HuH-7.5 (cell line): Measurements from ENCODE around the gene ZNF226.
"Not testable (repeated sequence)": the region's sequence is repeated elsewhere in the genome, so short reads cannot be mapped to it uniquely, and the experiment has no call there.

Experiments used
- DNase-seq: peaks from one replicate; pipeline ENCODE4 v3.0.0; 2011; ENCODE audit warnings: low spot score

Gene ZNF226

GRCh38 chr19:44164673-44165512, at the start of gene ZNF226:
TSS of gene ZNF226 (plus strand) at chr19:44165100. CDS start at chr19:44170081, 4,981 bp downstream.
- DNase-seq, result peak; percentile 70

DNA sequence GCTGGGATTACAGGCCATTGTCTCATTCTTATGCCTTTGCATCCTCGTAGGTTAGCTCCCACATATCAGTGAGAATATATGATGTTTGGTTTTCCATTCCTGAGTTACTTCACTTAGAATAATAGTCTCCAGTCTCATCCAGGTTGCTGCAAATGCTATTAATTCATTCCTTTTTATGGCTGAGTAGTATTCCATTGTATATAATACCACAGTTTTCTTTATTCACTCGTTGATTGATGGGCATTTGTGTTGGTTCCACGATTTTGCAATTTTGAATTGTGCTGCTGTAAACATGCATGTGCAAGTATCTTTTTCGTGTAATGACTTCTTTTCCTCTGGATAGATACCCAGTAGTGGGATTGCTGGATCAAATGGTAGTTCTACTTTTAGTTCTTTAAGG, 43.7 kb upstream of the ZNF226 start:
- not testable (repeated sequence) for DNase-seq

DNA sequence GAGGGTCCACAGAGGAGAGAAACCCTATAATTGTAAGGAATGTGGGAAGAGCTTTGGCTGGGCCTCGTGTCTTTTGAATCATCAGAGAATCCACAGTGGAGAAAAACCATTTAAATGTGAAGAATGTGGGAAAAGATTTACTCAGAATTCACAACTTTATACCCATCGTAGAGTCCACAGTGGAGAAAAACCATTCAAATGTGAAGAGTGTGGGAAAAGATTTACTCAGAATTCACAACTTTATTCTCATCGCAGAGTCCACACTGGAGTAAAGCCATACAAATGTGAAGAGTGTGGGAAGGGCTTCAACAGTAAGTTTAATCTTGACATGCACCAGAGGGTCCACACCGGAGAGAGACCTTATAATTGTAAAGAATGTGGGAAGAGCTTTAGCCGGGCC, 32.9 kb upstream of the ZNF226 start:
- no peak for DNase-seq

DNA sequence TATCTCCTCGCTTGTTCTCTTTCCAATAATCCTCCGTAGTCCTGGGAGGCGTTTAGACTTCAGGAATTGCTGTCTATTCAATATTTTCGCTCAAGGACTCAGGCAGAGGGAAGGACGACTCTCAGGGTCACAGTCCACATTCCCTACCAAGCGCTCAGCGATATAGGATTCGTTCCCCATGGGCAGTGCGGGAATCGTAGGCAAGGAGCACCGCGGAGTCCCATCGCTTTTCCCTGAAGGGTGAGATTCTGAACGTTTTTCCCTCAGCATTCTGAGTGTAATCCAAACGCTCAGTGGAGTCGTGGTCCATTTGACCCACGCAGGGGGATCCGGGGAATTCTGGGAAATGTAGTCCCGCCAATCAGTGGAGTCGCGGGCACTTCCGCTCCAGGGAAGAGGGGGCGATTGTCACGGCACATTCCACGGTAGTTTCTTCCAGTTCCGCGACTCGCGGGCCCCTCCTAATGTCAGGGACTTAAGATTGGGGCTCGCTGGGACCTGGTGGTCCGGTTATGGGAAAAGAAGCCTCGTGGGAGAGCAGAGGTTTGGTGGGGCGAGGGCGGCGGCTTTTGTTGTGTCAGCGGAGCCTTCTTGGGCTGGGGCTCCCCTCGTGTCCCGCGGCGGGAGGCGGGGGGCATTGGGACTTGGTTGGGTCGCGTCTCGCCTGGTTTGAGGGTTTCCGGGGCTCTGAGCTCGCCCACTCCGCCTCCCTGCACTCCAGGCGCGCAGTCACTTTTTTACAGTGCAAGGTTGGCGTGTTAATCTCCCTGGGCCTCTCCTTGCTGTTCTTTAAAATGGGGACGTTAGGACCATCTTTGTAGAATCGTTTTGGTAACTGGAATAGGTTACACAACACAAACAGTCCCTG, 23.5 kb upstream of the ZNF226 start, which contains the start of gene ZNF234:
ZNF234 (plus strand) TSS at position 364 of the 868 bp plus-strand sequence. CDS start 3,079 bp downstream, outside the sequence.
- DNase-seq, result peak; percentile 70

DNA sequence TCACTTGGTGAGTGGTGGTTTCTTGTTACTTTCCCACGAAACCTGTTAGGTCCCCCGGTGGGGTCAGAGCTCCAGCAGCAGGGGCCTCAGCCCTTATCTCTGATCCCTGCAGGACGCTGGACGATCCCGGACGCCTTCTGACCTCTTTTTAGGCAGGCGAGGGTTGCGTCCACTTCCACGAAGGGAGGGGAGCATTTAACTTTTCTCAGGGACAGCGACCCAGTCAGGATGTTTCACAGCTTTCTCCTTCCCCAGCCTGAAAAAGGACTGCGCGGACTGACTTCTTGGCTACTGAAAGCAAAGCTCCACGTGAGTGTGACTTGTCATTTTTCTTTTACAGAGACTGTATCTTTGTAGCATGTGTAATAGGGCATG, 22.9 kb upstream of the ZNF226 start:
- DNase-seq, result no peak

DNA sequence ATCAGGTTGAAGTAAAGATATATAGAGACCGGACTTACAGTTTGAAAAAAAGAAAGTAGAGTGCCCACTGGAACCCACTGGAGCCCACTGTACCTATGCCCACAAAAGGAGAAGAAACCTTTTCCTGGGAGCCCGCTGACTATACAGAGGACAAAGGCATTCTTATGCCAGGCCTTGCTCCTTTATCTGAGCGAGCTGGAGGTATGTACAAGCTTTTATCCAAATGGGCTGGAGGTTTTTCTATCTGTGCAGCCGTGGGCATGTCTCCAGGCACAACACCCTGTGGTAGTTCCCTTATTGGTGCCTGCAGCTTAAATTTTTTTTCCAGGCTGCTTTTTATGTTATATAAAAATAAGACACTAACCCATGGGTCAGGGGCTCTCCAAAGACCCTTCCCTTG, 15.1 kb upstream of the ZNF226 start:
- DNase-seq, result no peak

- DNase-seq, result no peak
Observed at GRCh38 chr19:44151491-44151890, 13.4 kb upstream of the ZNF226 start.

DNA sequence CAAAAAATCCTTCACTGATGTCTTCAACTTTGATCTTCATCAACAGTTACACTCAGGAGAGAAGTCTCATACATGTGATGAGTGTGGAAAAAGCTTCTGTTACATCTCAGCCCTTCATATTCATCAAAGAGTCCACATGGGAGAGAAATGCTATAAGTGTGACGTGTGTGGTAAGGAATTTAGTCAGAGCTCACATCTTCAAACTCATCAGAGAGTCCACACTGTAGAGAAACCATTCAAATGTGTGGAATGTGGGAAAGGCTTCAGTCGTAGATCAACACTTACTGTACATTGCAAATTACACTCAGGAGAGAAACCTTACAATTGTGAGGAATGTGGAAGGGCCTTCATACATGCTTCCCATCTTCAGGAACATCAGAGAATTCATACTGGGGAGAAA, 8.4 kb upstream of the ZNF226 start:
- no peak for DNase-seq

- DNase-seq, result no peak
Observed at GRCh38 chr19:44163789-44164188, 1.1 kb upstream of the ZNF226 start.

GRCh38 chr19:44164327-44164672, 600 bp upstream of the ZNF226 start:
- no peak for DNase-seq

GRCh38 chr19:44170660-44171059, 5.8 kb downstream of the ZNF226 start:
- not testable (repeated sequence) for DNase-seq

DNA sequence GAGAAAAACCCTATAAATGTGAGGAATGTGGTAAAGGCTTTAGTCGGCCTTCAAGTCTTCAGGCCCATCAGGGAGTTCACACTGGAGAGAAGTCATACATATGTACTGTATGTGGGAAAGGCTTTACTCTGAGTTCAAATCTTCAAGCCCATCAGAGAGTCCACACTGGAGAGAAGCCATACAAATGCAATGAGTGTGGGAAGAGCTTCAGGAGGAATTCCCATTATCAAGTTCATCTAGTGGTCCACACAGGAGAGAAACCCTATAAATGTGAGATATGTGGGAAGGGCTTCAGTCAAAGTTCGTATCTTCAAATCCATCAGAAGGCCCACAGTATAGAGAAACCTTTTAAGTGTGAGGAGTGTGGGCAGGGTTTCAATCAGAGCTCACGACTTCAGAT, 11.7 kb downstream of the ZNF226 start:
- no peak for DNase-seq

DNA sequence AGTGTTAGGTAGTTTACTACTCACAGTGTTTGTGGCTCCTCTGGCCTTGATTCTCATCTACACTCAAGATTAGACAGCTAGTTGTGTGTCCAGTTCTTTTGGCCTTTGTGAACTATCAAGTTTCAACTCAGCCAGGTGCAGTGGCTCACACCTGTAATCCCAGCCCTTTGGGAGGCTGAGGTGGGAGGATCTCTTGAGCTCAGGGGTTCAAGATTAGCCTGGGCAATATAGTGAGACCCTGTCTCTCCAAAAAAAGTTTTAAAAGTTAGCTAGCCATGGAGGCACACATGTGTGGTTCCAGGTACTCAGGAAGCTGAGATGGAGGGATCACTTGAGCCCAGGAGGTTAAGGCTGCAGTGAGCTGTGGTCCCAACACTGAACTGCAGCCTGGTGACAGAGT, 16.1 kb downstream of the ZNF226 start:
- DNase-seq, result no peak

- DNase-seq, result no peak
Observed at GRCh38 chr19:44182145-44182544, 17.2 kb downstream of the ZNF226 start.

DNA sequence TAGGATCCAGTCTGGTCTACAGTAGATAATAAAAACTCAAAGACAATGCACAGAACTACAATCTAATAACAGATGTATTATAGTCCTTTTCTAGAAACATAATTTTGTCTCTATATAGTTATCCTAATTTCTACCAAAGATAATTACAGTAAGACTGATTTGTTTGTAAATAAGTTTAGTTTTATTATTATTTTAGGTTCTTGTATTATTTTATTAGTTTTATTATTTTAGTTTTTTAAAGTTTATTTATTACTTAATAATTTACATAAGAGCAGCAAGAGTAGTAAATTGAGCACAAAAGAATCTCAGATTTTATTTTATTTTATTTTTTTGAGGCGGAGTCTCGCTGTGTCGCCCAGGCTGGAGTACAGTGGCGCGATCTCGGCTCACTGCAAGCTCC, 25.1 kb downstream of the ZNF226 start:
- no peak for DNase-seq

DNA sequence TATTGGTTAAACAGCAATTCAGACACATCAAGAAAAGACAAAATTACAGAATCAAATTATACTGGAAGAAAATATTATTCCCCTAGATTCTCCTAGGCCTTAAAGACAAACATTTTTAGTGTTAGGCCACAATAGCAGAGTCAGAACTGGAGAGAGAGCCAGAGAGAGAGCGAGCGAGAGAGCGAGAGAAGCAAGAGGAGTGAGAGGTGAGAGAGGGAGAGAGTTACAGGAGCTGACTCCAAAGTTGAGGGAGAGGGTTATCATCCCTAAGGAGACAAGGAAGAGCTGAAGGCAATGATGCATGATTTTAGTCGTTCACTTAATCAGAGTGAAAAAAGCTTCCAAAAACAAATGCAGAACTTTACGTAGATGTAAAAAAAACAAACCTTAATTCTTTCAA, 27.2 kb downstream of the ZNF226 start:
- no peak for DNase-seq

DNA sequence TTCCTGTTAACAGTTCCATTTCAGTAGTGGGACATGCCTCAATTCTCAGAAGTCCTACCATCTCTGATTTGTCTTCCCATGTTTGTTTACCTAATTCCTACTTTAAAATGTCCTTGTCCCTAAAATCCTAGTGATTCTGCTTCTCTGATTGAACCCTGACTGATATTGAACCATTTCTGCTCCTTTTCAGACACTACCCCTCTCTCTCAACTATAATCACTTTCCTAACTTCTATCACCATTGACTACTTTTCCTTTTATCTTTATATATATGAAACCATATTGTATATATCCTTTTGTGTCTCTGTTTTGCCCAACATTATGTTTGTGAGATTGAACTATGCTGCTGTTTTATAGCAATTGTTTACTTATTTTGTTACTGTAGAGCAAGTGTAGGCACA, 31.9 kb downstream of the ZNF226 start:
- no peak for DNase-seq

DNA sequence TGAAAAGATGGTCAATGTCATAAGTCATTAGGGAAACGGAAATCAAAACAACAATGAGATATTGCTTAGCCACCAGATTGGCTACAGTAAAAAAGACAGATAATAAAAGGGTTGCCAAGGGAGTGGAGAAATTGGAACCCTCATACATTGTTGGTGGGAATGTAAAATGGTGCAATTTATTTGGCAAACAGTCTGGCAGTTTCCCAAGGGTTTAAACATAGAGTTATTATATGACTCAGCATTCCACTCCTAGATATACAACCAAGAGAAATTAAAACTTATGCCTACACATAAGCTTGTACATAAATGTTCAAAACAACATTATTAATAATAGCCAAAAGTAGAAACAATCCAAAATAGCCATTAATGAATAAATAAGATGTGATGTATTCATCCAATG, 37.6 kb downstream of the ZNF226 start:
- DNase-seq, result no peak

GRCh38 chr19:44202974-44203373, 38.1 kb downstream of the ZNF226 start:
- DNase-seq, result no peak

GRCh38 chr19:44203877-44204276, 39.0 kb downstream of the ZNF226 start:
- DNase-seq, result not testable (repeated sequence)

DNA sequence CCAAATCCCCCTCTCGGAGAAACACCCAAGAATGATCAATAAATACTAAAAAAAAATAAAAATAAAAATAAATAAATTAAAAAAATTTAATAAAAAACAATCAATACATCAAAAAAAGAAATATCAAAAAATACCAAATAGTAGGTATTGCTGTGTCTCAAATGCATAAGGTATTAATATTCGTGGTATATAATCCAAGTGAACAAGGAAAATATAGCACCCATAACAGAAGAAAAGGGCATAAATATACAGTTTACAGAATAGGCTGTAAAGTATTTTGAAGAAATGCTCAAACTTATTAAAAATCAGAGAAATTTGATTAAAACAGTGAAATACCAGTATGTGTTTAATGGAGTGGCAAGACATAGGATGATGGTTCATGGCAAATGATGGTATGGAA, 39.9 kb downstream of the ZNF226 start:
- no peak for DNase-seq

DNA sequence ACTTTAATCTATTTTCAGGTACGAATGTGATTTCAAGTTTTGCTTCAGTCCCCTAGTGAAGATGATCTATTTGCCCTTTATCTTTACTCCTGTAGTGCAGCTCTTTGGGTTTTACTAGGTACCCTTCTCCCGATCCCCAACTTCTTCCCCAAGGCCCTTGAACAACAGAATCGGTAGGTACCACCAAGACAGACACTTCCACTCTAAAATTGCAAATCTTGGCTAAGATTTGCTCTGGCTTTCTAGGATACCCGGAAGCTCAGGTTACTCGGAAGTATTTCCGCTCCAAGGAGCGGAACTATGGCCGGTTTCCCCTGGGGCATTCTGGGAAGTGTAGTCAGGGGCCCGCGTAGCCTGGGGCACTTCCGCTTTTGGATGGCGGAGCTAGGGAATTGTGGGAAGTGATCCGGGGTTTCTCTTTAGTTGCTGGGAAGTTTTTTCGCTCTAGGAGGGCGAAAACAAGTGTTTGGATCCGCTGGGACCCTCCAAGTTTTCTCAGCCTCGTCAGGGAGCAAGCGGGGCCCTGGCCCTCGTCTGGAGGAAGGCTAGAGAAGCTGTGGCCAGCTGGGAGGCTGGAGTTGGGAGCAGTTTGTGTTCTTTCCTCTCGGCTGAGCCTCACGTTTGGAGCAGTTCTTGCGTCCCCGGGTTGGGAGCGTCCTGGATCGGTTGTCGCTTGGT, 42.4 kb downstream of the ZNF226 start:
- peak; percentile 83 for DNase-seq
